H1 (cell line): ENCODE measurements around the gene RSAD1. TPM values are rescaled to one million over a fixed set of nuclear protein-coding genes. Genes with fewer than 3 reads are reported as not detected.

Experiments
- BRCA1 ChIP-seq: IDR thresholded peaks from 2 replicates; pipeline ENCODE4 v1.6.1; 2012; ENCODE audit warnings: low read depth, low read length, improper control_type of control experiment
- CHD2 ChIP-seq: IDR thresholded peaks from 2 replicates; pipeline ENCODE4 v1.6.1; 2012; ENCODE audit warnings: low read length, improper control_type of control experiment
- EZH2 ChIP-seq: fragments of 200-600 bp; sonication (generic); IDR thresholded peaks from 2 replicates; pipeline ENCODE4 v1.7.1; 2012; ENCODE audit warnings: low read depth, mild to moderate bottlenecking, moderate library complexity, low read length, inconsistent platforms; ENCODE audit not compliant: severe bottlenecking
- NRF1 ChIP-seq: IDR thresholded peaks from 2 replicates; pipeline ENCODE4 v1.6.1; 2011; ENCODE audit warnings: mild to moderate bottlenecking, low read depth, low read length, improper control_type of control experiment
- POU5F1 ChIP-seq: IDR thresholded peaks from 2 replicates; pipeline ENCODE4 v1.6.1; 2011; ENCODE audit warnings: low read depth, mild to moderate bottlenecking, low read length, moderate library complexity
- TAF7 ChIP-seq: optimal IDR thresholded peaks from 2 replicates; pipeline ENCODE3; 2011; ENCODE audit warnings: low read depth, mild to moderate bottlenecking, inconsistent platforms, low read length, moderate library complexity, borderline replicate concordance
- polyA plus RNA-seq, 7 experiments: library from polyadenylated mRNA; depleted of rRNA in 3 of 7; stranded (reverse) in 5 of 7; unstranded in 2 of 7; fragments of >200 nt in 5 of 7; fragments of 200-250 nt in 2 of 7; gene quantifications; 1 replicate in 5 of 7; 2 replicates in 1 of 7; 4 replicates in 1 of 7; pipeline versions ENCODE4 v1.2.1 to v1.2.3, GENCODE V29; 2011 to 2013; ENCODE audit warnings: missing spikeins in 2 of 7, mixed read lengths in 2 of 7
- total RNA-seq: library from RNA; stranded (reverse); fragmentation: NEBNext Ultra II Directional; extraction: Animal tissue kit (Norgen Biotek cat#: 25700); gene quantifications from 2 replicates; pipeline ENCODE4 v1.2.1, GENCODE V29; 2021

RSAD1 gene
- total and polyA plus RNA-seq, 2 of the 8 experiments (the other 6 are each of a cell fraction or from before 2014, with no cell fraction given): 17.9 to 33.5 TPM

DNA sequence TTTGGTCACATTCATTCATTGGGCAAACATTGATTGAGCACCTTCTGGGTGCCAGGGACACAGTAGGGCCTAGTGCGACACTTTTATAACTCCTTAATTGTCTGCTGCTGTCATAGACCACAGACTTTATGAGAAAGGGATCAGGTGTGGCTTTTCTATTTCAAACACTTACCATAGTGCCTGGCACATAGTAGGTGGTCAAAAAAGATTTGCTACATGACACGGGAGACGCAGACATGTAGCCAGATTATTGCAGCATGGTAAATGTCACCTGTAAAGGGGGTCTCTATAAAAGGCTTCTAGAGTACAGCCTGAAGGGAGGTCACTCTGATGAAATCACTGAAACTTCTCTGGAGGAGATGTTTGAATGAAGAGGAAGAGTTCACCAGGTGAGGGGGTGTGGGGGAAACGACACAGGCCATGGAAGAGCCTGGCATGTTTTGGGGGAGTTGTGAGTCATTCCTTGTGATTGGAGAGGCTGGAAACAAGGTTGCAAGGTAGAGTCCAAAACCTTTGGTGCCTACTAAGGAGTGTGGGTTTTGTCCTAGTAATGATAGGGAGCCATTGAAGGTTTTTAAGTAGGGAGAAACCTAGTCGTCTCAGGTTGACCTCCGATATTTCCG is 1.6 kb downstream of the RSAD1 start (continued):
- no peak for TF ChIP-seq NRF1
- no peak for TF ChIP-seq EZH2
- no peak for TF ChIP-seq POU5F1
- no peak for TF ChIP-seq CHD2
- TF ChIP-seq BRCA1: no peak
- no peak for TF ChIP-seq TAF7
